GM23248 (cell line): ENCODE results near the gene TMEM52B. TPM values are rescaled to one million over a fixed set of nuclear protein-coding genes. Genes with fewer than 3 reads are reported as not detected.

Source experiments
- DNase-seq: peaks from one replicate; pipeline ENCODE4 v3.0.0-alpha.2; 2015
- H2AFZ ChIP-seq: fragments of 200-600 bp; sonication (generic); 2 replicates; pipeline ENCODE4 v1.6.1; 2016; ENCODE audit warnings: antibody characterized with exemption
- H3F3A ChIP-seq: fragments of 200-600 bp; sonication (generic); 2 replicates; pipeline ENCODE4 v1.6.1; 2016; ENCODE audit warnings: mild to moderate bottlenecking, antibody characterized with exemption, mixed run types; ENCODE audit not compliant: insufficient read depth
- H3K27ac ChIP-seq: fragments of 200-600 bp; sonication (generic); 2 replicates; pipeline ENCODE4 v1.5.1; 2016; ENCODE audit warnings: mild to moderate bottlenecking
- H3K27me3 ChIP-seq: fragments of 200-600 bp; sonication (generic); replicated peaks from 2 replicates; pipeline ENCODE4 v1.6.1; 2016; ENCODE audit warnings: mild to moderate bottlenecking; ENCODE audit not compliant: insufficient read depth
- H3K36me3 ChIP-seq: fragments of 200-600 bp; sonication (generic); 2 replicates; pipeline ENCODE4 v1.6.1; 2016; ENCODE audit warnings: low read depth, mild to moderate bottlenecking
- H3K4me1 ChIP-seq: fragments of 200-600 bp; sonication (generic); 2 replicates; pipeline ENCODE4 v1.6.1; 2016; ENCODE audit warnings: mild to moderate bottlenecking; ENCODE audit not compliant: insufficient read depth
- H3K4me2 ChIP-seq: fragments of 200-600 bp; sonication (generic); one replicate; pipeline ENCODE4 v1.6.1; 2016; ENCODE audit warnings: mild to moderate bottlenecking; ENCODE audit not compliant: unreplicated experiment
- H3K4me3 ChIP-seq: fragments of 200-600 bp; sonication (generic); 2 replicates; pipeline ENCODE4 v1.5.1; 2016; ENCODE audit warnings: mild to moderate bottlenecking
- H3K79me2 ChIP-seq: fragments of 200-600 bp; sonication (generic); 2 replicates; pipeline ENCODE4 v1.6.1; 2016; ENCODE audit warnings: mild to moderate bottlenecking; ENCODE audit not compliant: insufficient read depth
- H3K9ac ChIP-seq: fragments of 200-600 bp; sonication (generic); 2 replicates; pipeline ENCODE4 v1.6.1; 2016; ENCODE audit warnings: mild to moderate bottlenecking
- H3K9me2 ChIP-seq: fragments of 200-600 bp; sonication (generic); 2 replicates; pipeline ENCODE4 v1.6.1; 2016; ENCODE audit warnings: mixed run types, mild to moderate bottlenecking, moderate library complexity; ENCODE audit not compliant: insufficient read depth
- H3K9me3 ChIP-seq: fragments of 200-600 bp; sonication (generic); one replicate; pipeline ENCODE4 v1.6.1; 2017; ENCODE audit warnings: low read depth
- H4K20me1 ChIP-seq: fragments of 200-600 bp; sonication (generic); 2 replicates; pipeline ENCODE4 v1.6.0; 2016; ENCODE audit not compliant: insufficient read depth
- EZH2 ChIP-seq: fragments of 200-600 bp; sonication (generic); IDR thresholded peaks from 2 replicates; pipeline ENCODE4 v1.6.1; 2018; ENCODE audit warnings: antibody characterized with exemption, mild to moderate bottlenecking; ENCODE audit not compliant: insufficient read depth, poor library complexity, severe bottlenecking
- EZH2phosphoT487 ChIP-seq: fragments of 200-600 bp; sonication (generic); IDR thresholded peaks from 2 replicates; pipeline ENCODE4 v1.6.1; 2018; ENCODE audit warnings: antibody characterized with exemption, moderate library complexity, mild to moderate bottlenecking, low read depth; ENCODE audit not compliant: insufficient read depth
- WGBS, 2 experiments: methylation state at CpG; one replicate each; pipeline ENCODE4 v1.1.6; 2015 to 2017; ENCODE audit warnings: low lambda C conversion rate in 2 of 2, low coverage in 1 of 2; ENCODE audit errors: missing lambda C conversion rate in 2 of 2; 5-methylcytosine and 5-hydroxymethylcytosine counted together
- in situ Hi-C: fragments of 300-500 bp; cut with MboI; formaldehyde crosslinking; loops from 2 replicates; pipeline ENCODE4 v1.15.0; 2020
- polyA plus RNA-seq: library from polyadenylated mRNA; unstranded; fragments of >200 nt; fragmentation: Nextera tagmentation; extraction: Ambion mirVana; gene quantifications from 2 replicates; pipeline ENCODE4 v1.2.1, GENCODE V29; 2016
- total RNA-seq: library from RNA; depleted of rRNA; stranded (reverse); fragments of >200 nt; shearing (Covaris generic); gene quantifications from 2 replicates; pipeline ENCODE4 v1.2.3, GENCODE V29; 2014

The TMEM52B gene
- total and polyA plus RNA-seq, 2 experiments from 2014 or later: 0.25 to 6.7 TPM

DNA sequence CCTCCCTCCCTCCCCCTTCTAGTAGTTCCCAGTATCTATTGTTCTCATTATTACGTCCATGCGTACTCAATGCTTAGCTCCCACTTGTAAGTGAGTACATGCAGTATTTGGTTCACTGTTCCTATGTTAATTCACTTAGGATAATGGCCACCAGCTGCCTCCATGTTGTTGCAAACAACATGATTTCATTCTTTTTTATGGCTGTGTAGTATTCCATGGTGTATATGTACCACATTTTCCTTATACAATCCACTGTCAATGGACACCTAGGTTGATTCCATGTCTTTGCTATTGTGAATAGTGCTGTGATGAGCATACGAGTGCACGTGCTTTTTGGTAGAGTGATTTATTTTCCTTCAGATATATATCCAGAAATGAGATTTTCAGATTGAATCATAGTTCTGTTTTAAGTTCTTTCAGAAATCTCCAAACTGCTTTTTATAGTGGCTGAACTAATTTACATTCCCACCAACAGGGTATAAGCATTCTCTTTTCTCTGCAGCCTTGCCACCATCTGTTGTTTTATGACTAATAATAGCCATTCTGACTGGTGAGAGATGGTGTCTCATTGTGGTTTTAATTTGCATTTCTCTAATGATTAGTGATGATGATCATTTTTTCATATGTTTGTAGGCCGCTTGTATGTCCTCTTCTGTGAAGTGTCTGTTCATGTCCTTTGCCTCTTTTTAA, 31.0 kb upstream of the TMEM52B start:
- no peak overlapping the region for H3K4me2 ChIP-seq
- in situ Hi-C loops: loop anchor here (25.0 kb wide), 1 partner anchor 336 kb away; no protein-coding TSS in a partner anchor
- TF ChIP-seq EZH2 (no peak), EZH2phosphoT487 (no peak)
- H3K9me2 ChIP-seq: no peaks in the 10 kb centered on the region
- no peak for DNase-seq
- no peaks in the 10 kb centered on the region for H3K27me3 ChIP-seq
- peaks cover 8% of the 10 kb centered on the region for H3K4me1 ChIP-seq
- no peaks in the 10 kb centered on the region for H3K79me2 ChIP-seq
- WGBS, 2 experiments: 68 to 70% methylated on average over 5 of the region's 5 CpGs
- peaks cover 7% of the 10 kb centered on the region; the same call in 1 of the 2 replicates for H3F3A ChIP-seq
- H4K20me1 ChIP-seq: no peaks in the 10 kb centered on the region
- H3K9me3 ChIP-seq: no peaks in the 10 kb centered on the region
- no peak overlapping the region for H3K4me3 ChIP-seq
- H2AFZ ChIP-seq: no peak overlapping the region
- no peak overlapping the region for H3K27ac ChIP-seq
- no peaks in the 10 kb centered on the region for H3K36me3 ChIP-seq
- no peak overlapping the region for H3K9ac ChIP-seq

DNA sequence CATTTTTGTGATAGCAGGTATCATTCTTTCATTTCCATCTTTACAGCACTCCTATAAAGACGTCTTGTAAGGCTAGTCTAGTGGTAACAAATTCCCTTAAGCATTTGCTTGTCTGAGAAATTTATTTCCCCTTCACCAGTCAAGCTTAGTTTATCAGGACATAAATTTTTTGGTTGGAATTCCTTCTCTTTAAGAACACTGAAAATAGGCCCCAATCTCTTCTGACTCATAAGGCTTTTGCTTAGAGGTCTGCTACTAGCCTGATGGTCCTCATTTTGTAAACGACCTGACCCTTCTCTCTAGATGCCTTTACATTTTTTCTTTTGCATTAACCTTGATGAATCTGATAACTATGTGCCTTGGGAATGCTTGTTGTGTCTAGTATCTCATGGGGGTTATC, 27.2 kb upstream of the TMEM52B start:
- no peaks in the 10 kb centered on the region for H4K20me1 ChIP-seq
- H3K27ac ChIP-seq: no peak overlapping the region
- no peak for DNase-seq
- H3K4me1 ChIP-seq: no peaks in the 10 kb centered on the region; the same call in 1 of the 2 replicates
- H3F3A ChIP-seq: no peaks in the 10 kb centered on the region
- no peak overlapping the region for H3K4me3 ChIP-seq
- 58 to 63% methylated on average over 2 of the region's 2 CpGs for WGBS, 2 experiments
- no peaks in the 10 kb centered on the region for H3K9me2 ChIP-seq
- no peaks in the 10 kb centered on the region for H3K79me2 ChIP-seq
- no peaks in the 10 kb centered on the region for H3K27me3 ChIP-seq
- TF ChIP-seq EZH2phosphoT487 (no peak), EZH2 (no peak)
- H3K36me3 ChIP-seq: no peaks in the 10 kb centered on the region
- H3K9ac ChIP-seq: no peak overlapping the region
- H3K4me2 ChIP-seq: no peak overlapping the region
- in situ Hi-C loops: no loop called here
- no peak overlapping the region for H2AFZ ChIP-seq
- no peaks in the 10 kb centered on the region for H3K9me3 ChIP-seq

GRCh38 chr12:10153271-10154144, 25.3 kb upstream of the TMEM52B start:
- no peaks in the 10 kb centered on the region for H3K9me3 ChIP-seq
- TF ChIP-seq EZH2 (no peak), EZH2phosphoT487 (no peak)
- no peaks in the 10 kb centered on the region for H3K9me2 ChIP-seq
- H3F3A ChIP-seq: 0 out of 2 replicates have a peak, but pooled peaks cover 5% of the 10 kb centered on the region
- H3K4me2 ChIP-seq: peak overlapping the region; percentile 94
- H3K27ac ChIP-seq: peak overlapping the region; percentile 24
- peak overlapping the region; percentile 79 for H3K9ac ChIP-seq
- peak; percentile 85 for DNase-seq
- H3K4me1 ChIP-seq: no peaks in the 10 kb centered on the region; the same call in 1 of the 2 replicates
- H3K36me3 ChIP-seq: no peaks in the 10 kb centered on the region
- WGBS, 2 experiments: 10 to 12% methylated on average over 45 of the region's 46 CpGs
- no peaks in the 10 kb centered on the region for H3K79me2 ChIP-seq
- H2AFZ ChIP-seq: peak overlapping the region; percentile 91
- in situ Hi-C loops: no loop called here
- H4K20me1 ChIP-seq: no peaks in the 10 kb centered on the region
- no peaks in the 10 kb centered on the region for H3K27me3 ChIP-seq
- H3K4me3 ChIP-seq: peak overlapping the region; percentile 72

- 0 out of 2 replicates have a peak, but pooled peaks cover 8% of the 10 kb centered on the region for H3F3A ChIP-seq
- in situ Hi-C loops: no loop called here
- H3K4me3 ChIP-seq: peak overlapping the region; percentile 72
- H3K4me1 ChIP-seq: no peaks in the 10 kb centered on the region; the same call in 1 of the 2 replicates
- H3K79me2 ChIP-seq: no peaks in the 10 kb centered on the region
- no peak overlapping the region for H3K9ac ChIP-seq
- H2AFZ ChIP-seq: peak overlapping the region; percentile 91
- no peaks in the 10 kb centered on the region for H3K9me2 ChIP-seq
- no peaks in the 10 kb centered on the region for H3K27me3 ChIP-seq
- H3K27ac ChIP-seq: no peak overlapping the region
- 54 to 62% methylated on average over 6 of the region's 6 CpGs for WGBS, 2 experiments
- no peaks in the 10 kb centered on the region for H3K9me3 ChIP-seq
- no peak for DNase-seq
- no peaks in the 10 kb centered on the region for H3K36me3 ChIP-seq
- peak overlapping the region; percentile 94 for H3K4me2 ChIP-seq
- TF ChIP-seq EZH2 (no peak), EZH2phosphoT487 (no peak)
- no peaks in the 10 kb centered on the region for H4K20me1 ChIP-seq
Measured at GRCh38 chr12:10154145-10154496, 24.7 kb upstream of the TMEM52B start.
